Measurements from ENCODE around the gene PHYKPL. TPM values are rescaled to one million over a fixed set of nuclear protein-coding genes. Genes with fewer than 3 reads are reported as not detected.
"Not testable (repeated sequence)": the region's sequence is repeated elsewhere in the genome, so short reads cannot be mapped to it uniquely, and the experiment has no call there.

The PHYKPL gene
- polyA plus RNA-seq, 1 experiment: 33.4 TPM

DNA sequence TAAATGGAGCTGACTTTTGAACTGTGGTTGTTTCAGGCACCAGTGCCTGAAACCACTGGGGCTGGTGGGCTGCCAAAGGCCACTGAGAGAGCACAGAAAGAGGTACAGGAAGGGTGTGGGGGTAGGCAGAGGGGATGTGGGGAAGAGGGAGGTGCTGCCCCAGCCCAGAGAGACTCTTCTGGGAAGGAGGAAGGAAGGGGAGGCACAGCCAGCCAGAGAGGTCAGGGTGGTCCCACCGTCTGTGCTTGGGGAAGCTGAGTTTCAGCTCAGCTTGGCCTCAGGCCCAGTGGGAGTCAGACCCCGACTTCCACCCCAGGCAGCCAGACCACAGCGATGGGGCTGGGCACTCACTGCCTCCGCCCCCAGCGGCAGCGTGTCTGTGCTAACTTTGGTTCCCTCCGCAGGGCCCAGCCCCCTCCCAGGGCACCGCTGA lies 8.6 kb upstream of the PHYKPL start:
- DNase-seq (ENCODE audit: low read depth, low spot score): no peak
- Histone ChIP-seq H3K27ac (ENCODE audit: low read depth, low read length) (no peak overlapping the region), H3K27me3 (ENCODE audit: control insufficient read depth, insufficient read depth, low read length) (peaks cover 4% of the 10 kb centered on the region), H3K4me3 (ENCODE audit: low read depth, low read length) (no peak overlapping the region), H3K9me3 (ENCODE audit: control insufficient read depth, insufficient read depth, low read length) (peaks cover 11% of the 10 kb centered on the region; the same call in 1 of the 2 replicates)
- TF ChIP-seq, protein P1, sequence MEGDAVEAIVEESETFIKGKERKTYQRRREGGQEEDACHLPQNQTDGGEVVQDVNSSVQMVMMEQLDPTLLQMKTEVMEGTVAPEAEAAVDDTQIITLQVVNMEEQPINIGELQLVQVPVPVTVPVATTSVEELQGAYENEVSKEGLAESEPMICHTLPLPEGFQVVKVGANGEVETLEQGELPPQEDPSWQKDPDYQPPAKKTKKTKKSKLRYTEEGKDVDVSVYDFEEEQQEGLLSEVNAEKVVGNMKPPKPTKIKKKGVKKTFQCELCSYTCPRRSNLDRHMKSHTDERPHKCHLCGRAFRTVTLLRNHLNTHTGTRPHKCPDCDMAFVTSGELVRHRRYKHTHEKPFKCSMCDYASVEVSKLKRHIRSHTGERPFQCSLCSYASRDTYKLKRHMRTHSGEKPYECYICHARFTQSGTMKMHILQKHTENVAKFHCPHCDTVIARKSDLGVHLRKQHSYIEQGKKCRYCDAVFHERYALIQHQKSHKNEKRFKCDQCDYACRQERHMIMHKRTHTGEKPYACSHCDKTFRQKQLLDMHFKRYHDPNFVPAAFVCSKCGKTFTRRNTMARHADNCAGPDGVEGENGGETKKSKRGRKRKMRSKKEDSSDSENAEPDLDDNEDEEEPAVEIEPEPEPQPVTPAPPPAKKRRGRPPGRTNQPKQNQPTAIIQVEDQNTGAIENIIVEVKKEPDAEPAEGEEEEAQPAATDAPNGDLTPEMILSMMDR (IDR thresholded peaks at IDR 0.05; ENCODE audit: low read depth, low read length): no peak
- ChIA-PET CTCF (no interaction called here), POLR2A (interaction anchor here (0.6 to 0.7 kb wide), 2 partner anchors 37 to 470 kb away, joined by 3 to 5 read pairs; partner anchors contain the start of gene HNRNPAB)

DNA sequence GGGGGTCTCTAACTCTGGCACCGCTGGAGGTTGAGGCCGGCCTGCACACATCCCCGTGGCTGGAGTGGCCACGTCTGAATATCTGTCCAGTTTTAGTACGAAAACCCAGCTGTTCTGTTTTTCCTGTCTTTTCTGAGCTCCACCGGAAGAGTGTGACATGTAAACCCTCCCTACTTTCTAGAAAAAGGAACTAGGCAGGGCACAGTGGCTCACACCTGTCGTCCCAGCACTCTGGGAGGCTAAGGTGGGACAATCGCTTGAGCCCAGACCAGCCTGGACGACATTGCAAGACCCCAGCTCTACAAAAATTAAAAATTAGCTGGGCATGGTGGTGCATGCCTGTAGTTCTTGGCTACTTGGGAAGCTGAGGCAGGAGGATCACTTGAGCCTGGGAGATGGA lies 8.2 kb upstream of the PHYKPL start:
- H3K27me3 ChIP-seq (ENCODE audit: control insufficient read depth, insufficient read depth, low read length): peaks cover 2% of the 10 kb centered on the region
- H3K27ac ChIP-seq (ENCODE audit: low read depth, low read length): no peak overlapping the region
- DNase-seq (ENCODE audit: low read depth, low spot score): no peak
- POLR2A ChIA-PET: interaction anchor here (0.6 to 0.7 kb wide), 2 partner anchors 36 to 471 kb away, joined by 3 to 5 read pairs; partner anchors contain the start of gene HNRNPAB
- TF ChIP-seq, protein P1 (IDR thresholded peaks at IDR 0.05; ENCODE audit: low read depth, low read length): no peak
- H3K4me3 ChIP-seq (ENCODE audit: low read depth, low read length): no peak overlapping the region
- H3K9me3 ChIP-seq (ENCODE audit: control insufficient read depth, insufficient read depth, low read length): peaks cover 7% of the 10 kb centered on the region; the same call in 1 of the 2 replicates
- CTCF ChIA-PET: no interaction called here

DNA sequence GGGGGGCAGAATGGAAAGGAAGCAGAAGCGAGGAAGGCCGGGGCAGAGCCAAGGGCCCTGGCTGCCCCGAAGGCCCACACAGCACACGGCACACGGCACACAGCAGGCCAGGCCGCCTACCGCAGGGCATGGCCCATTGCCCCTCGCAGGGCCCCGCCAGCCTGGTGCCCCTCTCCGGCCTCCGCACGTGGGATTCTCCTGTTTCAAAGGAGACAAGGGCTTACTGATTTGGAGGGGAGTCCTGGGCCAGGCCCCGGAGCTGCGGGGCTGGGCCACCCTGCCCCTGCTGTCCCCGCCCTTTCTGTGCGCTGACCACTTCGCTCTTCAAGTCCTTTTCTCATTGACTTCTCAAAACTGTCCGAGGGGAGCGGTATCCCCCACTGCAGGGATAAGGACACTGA lies 7.7 kb upstream of the PHYKPL start:
- H3K4me3 ChIP-seq (ENCODE audit: low read depth, low read length): no peak overlapping the region
- peaks cover 5% of the 10 kb centered on the region; the same call in 1 of the 2 replicates for H3K9me3 ChIP-seq (ENCODE audit: control insufficient read depth, insufficient read depth, low read length)
- no peak for DNase-seq (ENCODE audit: low read depth, low spot score)
- TF ChIP-seq, protein P1 (IDR thresholded peaks at IDR 0.05; ENCODE audit: low read depth, low read length): no peak
- H3K27ac ChIP-seq (ENCODE audit: low read depth, low read length): no peak overlapping the region
- POLR2A ChIA-PET: interaction anchor here (0.6 kb wide), 1 partner anchor 471 kb away, joined by 3 read pairs; no protein-coding TSS in a partner anchor
- CTCF ChIA-PET: no interaction called here
- H3K27me3 ChIP-seq (ENCODE audit: control insufficient read depth, insufficient read depth, low read length): no peaks in the 10 kb centered on the region

DNA sequence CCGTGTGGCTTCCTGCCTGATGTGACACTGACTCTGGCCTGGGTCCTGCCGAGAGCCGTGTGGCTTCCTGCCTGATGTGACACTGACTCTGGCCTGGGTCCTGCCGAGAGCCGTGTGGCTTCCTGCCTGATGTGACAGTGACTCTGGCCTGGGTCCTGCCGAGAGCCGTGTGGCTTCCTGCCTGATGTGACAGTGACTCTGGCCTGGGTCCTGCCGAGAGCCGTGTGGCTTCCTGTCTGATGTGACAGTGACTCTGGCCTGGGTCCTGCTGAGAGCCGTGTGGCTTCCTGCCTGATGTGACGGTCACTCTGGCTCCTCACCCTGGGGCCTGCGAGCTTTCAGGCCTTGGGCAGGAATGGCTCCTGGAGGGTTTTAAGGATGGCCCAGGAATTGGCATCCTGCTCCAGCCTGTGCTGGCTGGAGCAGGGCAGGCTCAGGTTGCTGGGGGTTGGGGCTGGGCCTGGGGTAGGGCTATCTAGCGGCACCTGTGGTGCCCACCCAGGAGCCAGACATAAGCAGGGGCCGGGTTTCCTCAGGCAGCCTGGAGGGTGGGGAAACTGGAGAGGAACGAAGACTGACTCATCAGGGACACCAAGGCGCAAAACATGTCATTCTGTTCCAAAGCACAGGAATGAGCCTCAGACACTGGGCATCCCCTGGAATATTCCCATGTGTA lies 7.2 kb upstream of the PHYKPL start:
- H3K27ac ChIP-seq (ENCODE audit: low read depth, low read length); CTCF ChIA-PET; POLR2A ChIA-PET: not testable (repeated sequence)

DNA sequence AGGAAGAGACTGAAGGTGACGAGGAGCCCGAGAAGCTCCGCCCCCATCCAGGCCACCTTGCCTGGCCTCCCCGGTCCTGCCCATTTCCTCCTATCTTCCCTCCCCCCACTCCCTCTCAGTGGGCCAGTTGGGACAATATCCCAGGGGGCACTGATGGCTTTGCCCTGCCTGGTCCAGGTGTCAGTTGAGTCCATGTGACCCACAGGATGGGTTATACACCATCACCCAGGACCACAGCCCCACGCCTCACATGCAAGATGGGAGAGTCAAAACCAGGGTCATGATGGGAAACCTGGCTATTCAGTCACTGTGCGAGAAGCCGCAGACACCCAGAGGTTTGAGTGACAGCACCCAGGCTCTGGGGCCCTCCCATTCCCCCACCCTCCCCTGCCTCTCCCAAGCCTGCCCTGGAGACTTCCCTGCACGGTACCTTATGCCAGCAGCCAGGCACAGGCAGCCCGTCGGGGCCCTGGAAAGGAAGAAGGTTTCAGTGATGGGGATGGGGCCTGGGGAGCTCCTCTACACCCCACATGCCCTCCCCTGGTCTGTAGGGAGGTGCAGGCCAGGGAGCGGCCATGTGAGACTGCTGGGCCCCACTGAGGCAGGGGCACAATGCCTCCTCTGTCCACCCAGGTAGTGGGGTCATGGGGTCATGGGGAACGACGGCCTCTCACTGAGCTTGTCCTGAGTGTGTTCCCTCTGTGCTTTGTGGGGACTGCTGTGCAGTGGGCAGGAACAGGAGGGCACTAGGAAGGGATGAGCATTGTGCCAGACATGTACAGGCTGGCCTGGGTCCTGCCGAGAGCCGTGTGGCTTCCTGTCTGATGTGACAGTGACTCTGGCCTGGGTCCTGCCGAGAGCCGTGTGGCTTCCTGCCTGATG lies 6.3 kb upstream of the PHYKPL start:
- TF ChIP-seq, protein P1 (IDR thresholded peaks at IDR 0.05; ENCODE audit: low read depth, low read length): no peak
- CTCF ChIA-PET: no interaction called here
- DNase-seq (ENCODE audit: low read depth, low spot score): no peak
- Histone ChIP-seq H3K4me3 (ENCODE audit: low read depth, low read length) (no peak overlapping the region), H3K27me3 (ENCODE audit: control insufficient read depth, insufficient read depth, low read length) (no peaks in the 10 kb centered on the region), H3K9me3 (ENCODE audit: control insufficient read depth, insufficient read depth, low read length) (peaks cover 5% of the 10 kb centered on the region; the same call in 1 of the 2 replicates), H3K27ac (ENCODE audit: low read depth, low read length) (no peak overlapping the region)
- POLR2A ChIA-PET: no interaction called here

More for the DNA sequence above, 7.2 kb upstream of the PHYKPL start:
- not testable (repeated sequence) for DNase-seq (ENCODE audit: low read depth, low spot score); H3K27me3 ChIP-seq (ENCODE audit: control insufficient read depth, insufficient read depth, low read length); H3K9me3 ChIP-seq (ENCODE audit: control insufficient read depth, insufficient read depth, low read length); H3K4me3 ChIP-seq (ENCODE audit: low read depth, low read length)
